ENCODE measurements around the gene CFAP47. TPM values are rescaled to one million over a fixed set of nuclear protein-coding genes. Genes with fewer than 3 reads are reported as not detected.
"Not testable (repeated sequence)": the region's sequence is repeated elsewhere in the genome, so short reads cannot be mapped to it uniquely, and the experiment has no call there.

CFAP47 gene
- total RNA-seq, 1 donor from 2014 or later: under 0.01 TPM

DNA sequence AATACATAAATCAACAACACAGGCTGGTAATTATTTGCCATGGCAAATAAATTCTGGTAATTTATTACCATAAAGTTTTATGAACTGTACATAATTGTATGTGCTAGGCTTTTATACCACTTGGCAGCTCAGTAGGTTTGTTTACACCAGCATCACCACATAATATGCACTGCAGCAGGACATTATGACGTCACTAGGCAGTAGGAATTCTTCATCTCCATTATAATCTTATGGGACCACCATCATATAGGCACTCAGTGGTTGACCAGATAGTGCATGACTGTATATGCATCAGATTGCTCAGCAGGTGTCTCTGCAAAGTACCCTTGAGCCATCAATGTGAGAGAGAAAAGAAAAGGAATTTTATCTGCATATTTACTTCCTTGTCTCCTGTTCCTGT, 295.4 kb downstream of the CFAP47 start:
- Histone ChIP-seq H3K27ac (ENCODE audit: low read depth, low read length) (no peak overlapping the region), H3K36me3 (ENCODE audit: control insufficient read depth in 3 of 3, insufficient read depth in 3 of 3, low read length in 3 of 3) (no peaks in the 10 kb centered on the region), H3K9me3 (ENCODE audit: control insufficient read depth in 3 of 3, low read length in 3 of 3) (no peaks in the 10 kb centered on the region), H3K4me3 (ENCODE audit: low read length in 3 of 3) (no peak overlapping the region), H3K9ac (ENCODE audit: low read depth in 1 of 3, low read length in 3 of 3) (no peak overlapping the region), H3K27me3 (ENCODE audit: control insufficient read depth in 3 of 3, insufficient read depth in 3 of 3, low read length in 3 of 3) (no peaks in the 10 kb centered on the region), H3K4me1 (ENCODE audit: control insufficient read depth in 3 of 3, insufficient read depth in 3 of 3, low read length in 3 of 3) (no peaks in the 10 kb centered on the region)

DNA sequence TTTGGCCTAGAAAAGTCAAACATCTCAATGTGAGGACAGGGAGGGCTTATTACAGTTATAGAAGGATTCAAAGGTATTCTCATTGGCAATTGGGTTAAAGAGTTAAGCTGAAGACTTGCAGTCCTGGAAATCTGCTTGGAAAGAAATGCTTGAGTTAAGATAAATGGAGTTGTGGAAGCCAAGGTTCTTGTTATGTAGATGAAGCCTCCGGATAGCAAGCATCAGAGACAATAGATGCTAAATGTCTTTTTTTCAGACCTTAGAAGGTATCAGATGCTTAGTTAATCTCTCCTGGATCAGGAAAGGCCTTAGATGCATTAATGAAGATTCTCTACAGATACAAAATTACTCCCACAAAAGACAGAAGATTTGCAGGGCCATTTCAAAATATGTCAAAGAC, 299.3 kb downstream of the CFAP47 start:
- H3K27ac ChIP-seq (ENCODE audit: low read depth, low read length): no peak overlapping the region
- H3K4me3 ChIP-seq (ENCODE audit: low read length in 3 of 3): no peak overlapping the region
- H3K27me3 ChIP-seq (ENCODE audit: control insufficient read depth in 3 of 3, insufficient read depth in 3 of 3, low read length in 3 of 3): no peaks in the 10 kb centered on the region
- H3K36me3 ChIP-seq (ENCODE audit: control insufficient read depth in 3 of 3, insufficient read depth in 3 of 3, low read length in 3 of 3): no peaks in the 10 kb centered on the region
- no peaks in the 10 kb centered on the region for H3K9me3 ChIP-seq (ENCODE audit: control insufficient read depth in 3 of 3, low read length in 3 of 3)
- H3K9ac ChIP-seq (ENCODE audit: low read depth in 1 of 3, low read length in 3 of 3): no peak overlapping the region
- H3K4me1 ChIP-seq (ENCODE audit: control insufficient read depth in 3 of 3, insufficient read depth in 3 of 3, low read length in 3 of 3): no peaks in the 10 kb centered on the region

DNA sequence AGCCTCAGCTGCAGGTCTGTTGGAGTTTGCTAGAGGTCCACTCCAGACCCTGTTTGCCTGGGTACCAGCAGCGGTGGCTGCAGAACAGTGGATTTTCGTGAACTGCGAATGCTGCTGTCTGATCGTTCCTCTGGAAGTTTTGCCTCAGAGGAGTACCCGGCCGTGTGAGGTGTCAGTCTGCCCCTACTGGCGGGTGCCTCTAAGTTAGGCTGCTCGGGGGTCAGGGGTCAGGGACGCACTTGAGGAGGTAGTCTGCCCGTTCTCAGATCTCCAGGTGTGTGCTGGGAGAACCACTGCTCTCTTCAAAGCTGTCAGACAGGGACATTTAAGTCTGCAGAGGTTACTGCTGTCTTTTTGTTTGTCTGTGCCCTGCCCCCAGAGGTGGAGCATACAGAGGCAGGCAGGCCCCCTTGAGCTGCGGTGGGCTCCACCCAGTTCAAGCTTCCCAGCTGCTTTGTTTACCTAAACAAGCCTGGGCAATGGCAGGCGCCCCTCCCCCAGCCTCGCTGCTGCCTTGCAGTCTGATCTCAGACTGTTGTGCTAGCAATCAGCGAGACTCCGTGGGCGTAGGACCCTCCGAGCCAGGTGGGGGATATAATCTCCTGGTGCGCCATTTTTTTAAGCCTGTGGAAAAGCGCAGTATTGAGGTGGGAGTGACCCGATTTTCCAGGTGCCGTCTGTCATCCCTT, 315.4 kb downstream of the CFAP47 start:
- H3K9me3 ChIP-seq (ENCODE audit: control insufficient read depth in 3 of 3, low read length in 3 of 3); H3K27me3 ChIP-seq (ENCODE audit: control insufficient read depth in 3 of 3, insufficient read depth in 3 of 3, low read length in 3 of 3); H3K4me3 ChIP-seq (ENCODE audit: low read length in 3 of 3); H3K36me3 ChIP-seq (ENCODE audit: control insufficient read depth in 3 of 3, insufficient read depth in 3 of 3, low read length in 3 of 3); H3K27ac ChIP-seq (ENCODE audit: low read depth, low read length); H3K4me1 ChIP-seq (ENCODE audit: control insufficient read depth in 3 of 3, insufficient read depth in 3 of 3, low read length in 3 of 3); H3K9ac ChIP-seq (ENCODE audit: low read depth in 1 of 3, low read length in 3 of 3): not testable (repeated sequence)

DNA sequence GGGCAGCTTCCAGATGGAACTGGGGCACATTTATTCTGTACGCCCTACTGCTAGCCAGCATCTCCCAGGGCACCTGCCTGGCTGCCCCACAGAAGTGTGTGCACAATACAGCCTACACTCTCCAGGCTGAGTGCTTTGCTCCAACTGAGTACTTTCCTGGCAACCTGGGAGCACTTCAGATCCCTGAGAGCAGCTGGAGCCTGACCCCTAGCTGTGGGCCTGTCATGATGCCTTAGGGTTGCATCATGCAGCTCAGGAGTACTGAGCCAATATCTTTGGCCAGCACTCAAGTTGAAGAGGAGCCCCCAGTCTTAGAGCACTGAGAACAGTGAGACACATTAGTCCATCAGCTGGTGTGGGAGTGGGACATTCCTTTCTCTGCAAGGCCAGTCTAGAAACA, 321.9 kb downstream of the CFAP47 start:
- H3K36me3 ChIP-seq (ENCODE audit: control insufficient read depth in 3 of 3, insufficient read depth in 3 of 3, low read length in 3 of 3): no peaks in the 10 kb centered on the region
- no peak overlapping the region for H3K27ac ChIP-seq (ENCODE audit: low read depth, low read length)
- H3K27me3 ChIP-seq (ENCODE audit: control insufficient read depth in 3 of 3, insufficient read depth in 3 of 3, low read length in 3 of 3): no peaks in the 10 kb centered on the region
- no peak overlapping the region for H3K4me3 ChIP-seq (ENCODE audit: low read length in 3 of 3)
- H3K4me1 ChIP-seq (ENCODE audit: control insufficient read depth in 3 of 3, insufficient read depth in 3 of 3, low read length in 3 of 3): no peaks in the 10 kb centered on the region
- H3K9ac ChIP-seq (ENCODE audit: low read depth in 1 of 3, low read length in 3 of 3): no peak overlapping the region
- H3K9me3 ChIP-seq (ENCODE audit: control insufficient read depth in 3 of 3, low read length in 3 of 3): no peaks in the 10 kb centered on the region

DNA sequence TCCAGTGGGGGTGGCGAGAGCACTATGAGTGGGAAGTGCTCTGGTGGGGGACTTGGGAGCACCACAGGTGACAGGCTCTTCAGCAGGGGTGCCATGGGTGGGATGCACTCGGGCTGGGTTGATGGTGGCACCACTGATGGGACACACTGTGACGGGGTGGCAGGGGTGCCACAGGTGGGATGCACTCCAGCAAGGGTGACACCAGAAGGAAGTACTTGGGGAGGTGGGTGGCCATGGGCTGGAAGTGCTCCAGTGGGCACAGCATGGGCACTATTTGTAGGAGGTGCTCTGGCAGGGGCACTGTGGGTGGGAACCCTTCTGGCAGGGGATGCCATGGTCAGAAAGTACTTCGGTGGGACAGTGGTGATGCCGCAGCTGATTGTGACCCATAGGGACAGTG, 346.6 kb downstream of the CFAP47 start:
- Histone ChIP-seq H3K9ac (ENCODE audit: low read depth in 1 of 3, low read length in 3 of 3) (no peak overlapping the region), H3K36me3 (ENCODE audit: control insufficient read depth in 3 of 3, insufficient read depth in 3 of 3, low read length in 3 of 3) (no peaks in the 10 kb centered on the region), H3K4me1 (ENCODE audit: control insufficient read depth in 3 of 3, insufficient read depth in 3 of 3, low read length in 3 of 3) (no peaks in the 10 kb centered on the region), H3K4me3 (ENCODE audit: low read length in 3 of 3) (no peak overlapping the region), H3K27ac (ENCODE audit: low read depth, low read length) (no peak overlapping the region), H3K9me3 (ENCODE audit: control insufficient read depth in 3 of 3, low read length in 3 of 3) (no peaks in the 10 kb centered on the region), H3K27me3 (ENCODE audit: control insufficient read depth in 3 of 3, insufficient read depth in 3 of 3, low read length in 3 of 3) (no peaks in the 10 kb centered on the region)

DNA sequence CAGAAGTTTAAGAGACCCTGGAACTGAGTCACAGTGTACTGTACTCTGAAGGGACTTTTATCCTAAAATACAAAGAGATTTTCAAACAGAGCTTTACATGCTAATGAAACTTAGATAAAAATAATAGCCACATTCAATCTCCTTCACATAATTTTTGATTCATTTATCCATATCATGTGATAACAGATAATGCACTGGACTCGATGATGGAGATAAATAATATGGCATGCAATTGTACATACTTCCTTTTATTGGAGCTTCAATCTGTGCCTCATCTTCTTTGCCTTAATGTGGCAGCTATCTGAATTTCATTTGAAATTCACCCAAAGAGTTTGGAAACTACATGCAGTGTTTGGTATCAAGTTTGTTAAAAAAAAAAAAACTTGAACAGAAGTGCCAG, 390.6 kb downstream of the CFAP47 start:
- no peak overlapping the region for H3K9ac ChIP-seq (ENCODE audit: low read depth in 1 of 3, low read length in 3 of 3)
- no peaks in the 10 kb centered on the region for H3K4me1 ChIP-seq (ENCODE audit: control insufficient read depth in 3 of 3, insufficient read depth in 3 of 3, low read length in 3 of 3)
- no peaks in the 10 kb centered on the region for H3K9me3 ChIP-seq (ENCODE audit: control insufficient read depth in 3 of 3, low read length in 3 of 3)
- H3K27me3 ChIP-seq (ENCODE audit: control insufficient read depth in 3 of 3, insufficient read depth in 3 of 3, low read length in 3 of 3): no peaks in the 10 kb centered on the region
- H3K27ac ChIP-seq (ENCODE audit: low read depth, low read length): no peak overlapping the region
- no peaks in the 10 kb centered on the region for H3K36me3 ChIP-seq (ENCODE audit: control insufficient read depth in 3 of 3, insufficient read depth in 3 of 3, low read length in 3 of 3)
- no peak overlapping the region for H3K4me3 ChIP-seq (ENCODE audit: low read length in 3 of 3)

DNA sequence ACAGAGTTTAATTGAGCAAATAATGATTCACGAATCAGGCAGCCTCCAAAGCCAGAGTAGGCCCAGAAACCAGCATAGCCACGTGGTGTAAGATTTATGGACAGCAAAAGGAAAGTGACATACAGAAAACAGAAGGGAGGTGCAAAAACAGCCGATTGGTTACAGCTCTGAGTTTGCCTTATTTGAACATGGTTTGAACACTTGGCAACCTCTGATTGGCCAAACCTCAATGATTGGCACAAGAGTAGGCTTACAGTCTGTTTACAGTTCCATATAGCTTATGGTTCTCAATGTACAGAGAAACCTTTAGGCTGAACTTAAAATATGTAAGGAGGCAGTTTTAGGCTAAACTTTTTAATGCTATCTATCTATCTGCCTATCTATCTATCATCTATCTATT, 394.8 kb downstream of the CFAP47 start:
- Histone ChIP-seq H3K9ac (ENCODE audit: low read depth in 1 of 3, low read length in 3 of 3) (no peak overlapping the region), H3K36me3 (ENCODE audit: control insufficient read depth in 3 of 3, insufficient read depth in 3 of 3, low read length in 3 of 3) (no peaks in the 10 kb centered on the region), H3K4me3 (ENCODE audit: low read length in 3 of 3) (no peak overlapping the region), H3K27me3 (ENCODE audit: control insufficient read depth in 3 of 3, insufficient read depth in 3 of 3, low read length in 3 of 3) (no peaks in the 10 kb centered on the region), H3K4me1 (ENCODE audit: control insufficient read depth in 3 of 3, insufficient read depth in 3 of 3, low read length in 3 of 3) (no peaks in the 10 kb centered on the region), H3K27ac (ENCODE audit: low read depth, low read length) (no peak overlapping the region), H3K9me3 (ENCODE audit: control insufficient read depth in 3 of 3, low read length in 3 of 3) (no peaks in the 10 kb centered on the region)

DNA sequence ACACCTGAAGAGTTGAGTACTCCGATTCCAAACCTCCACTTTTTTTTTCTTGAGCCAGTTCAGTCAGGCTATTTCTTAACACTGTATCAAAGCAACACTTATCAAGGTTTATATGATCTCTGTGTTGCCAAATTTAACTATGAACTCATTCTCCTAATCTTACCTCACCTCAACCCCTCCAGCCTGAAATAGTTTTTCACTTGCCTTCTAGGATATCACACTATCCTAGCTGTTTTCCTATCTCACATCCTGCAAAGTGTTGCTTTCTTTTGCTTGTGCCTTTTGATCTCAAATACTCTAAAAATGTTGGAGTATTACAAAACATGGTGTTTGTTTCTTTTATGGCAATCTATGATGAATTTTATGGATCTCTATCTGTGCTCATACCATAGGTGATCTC, 415.0 kb downstream of the CFAP47 start:
- no peak overlapping the region for H3K4me3 ChIP-seq (ENCODE audit: low read length in 3 of 3)
- no peaks in the 10 kb centered on the region for H3K27me3 ChIP-seq (ENCODE audit: control insufficient read depth in 3 of 3, insufficient read depth in 3 of 3, low read length in 3 of 3)
- H3K9ac ChIP-seq (ENCODE audit: low read depth in 1 of 3, low read length in 3 of 3): no peak overlapping the region
- no peaks in the 10 kb centered on the region for H3K36me3 ChIP-seq (ENCODE audit: control insufficient read depth in 3 of 3, insufficient read depth in 3 of 3, low read length in 3 of 3)
- H3K4me1 ChIP-seq (ENCODE audit: control insufficient read depth in 3 of 3, insufficient read depth in 3 of 3, low read length in 3 of 3): no peaks in the 10 kb centered on the region
- no peaks in the 10 kb centered on the region for H3K9me3 ChIP-seq (ENCODE audit: control insufficient read depth in 3 of 3, low read length in 3 of 3)
- no peak overlapping the region for H3K27ac ChIP-seq (ENCODE audit: low read depth, low read length)

DNA sequence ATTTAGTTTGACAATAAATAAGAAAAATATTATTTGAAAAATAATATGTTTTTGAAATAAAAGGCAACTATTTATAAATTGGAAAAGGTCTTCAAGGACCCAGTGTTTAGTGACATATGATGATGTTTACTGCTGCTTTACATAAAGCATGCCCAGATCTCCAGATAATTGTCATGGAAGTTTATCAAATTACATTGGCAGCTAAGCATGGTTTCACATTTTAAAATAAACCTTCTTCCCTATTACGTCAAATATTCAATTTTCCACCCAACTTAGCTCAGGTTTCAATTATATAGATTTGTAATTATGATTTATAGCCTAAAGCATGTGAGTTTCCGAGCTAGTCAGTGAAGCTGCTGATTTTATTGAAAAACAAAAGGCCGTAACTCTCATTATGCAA, 417.2 kb downstream of the CFAP47 start:
- H3K27ac ChIP-seq (ENCODE audit: low read depth, low read length): no peak overlapping the region

DNA sequence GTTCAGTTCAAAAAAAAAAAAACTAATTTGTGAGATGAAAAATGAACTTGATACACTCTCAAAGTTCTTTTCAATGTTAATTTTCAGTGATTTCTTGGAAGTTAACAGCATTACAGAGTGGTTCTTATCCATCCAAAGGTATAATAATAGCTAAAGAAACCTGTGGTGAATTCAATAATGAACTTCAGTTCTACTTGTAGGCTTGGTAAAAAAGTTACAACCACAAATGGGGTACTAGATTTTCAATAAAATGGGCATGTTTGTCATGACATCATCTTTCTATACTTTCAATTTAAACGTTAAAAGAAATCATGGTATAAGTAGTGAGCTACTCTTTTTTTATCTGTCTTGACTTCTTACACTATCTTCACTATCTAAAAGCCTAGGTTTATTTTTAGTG, 424.8 kb downstream of the CFAP47 start:
- Histone ChIP-seq H3K9me3 (ENCODE audit: control insufficient read depth in 3 of 3, low read length in 3 of 3) (no peaks in the 10 kb centered on the region), H3K27ac (ENCODE audit: low read depth, low read length) (no peak overlapping the region), H3K9ac (ENCODE audit: low read depth in 1 of 3, low read length in 3 of 3) (no peak overlapping the region), H3K4me1 (ENCODE audit: control insufficient read depth in 3 of 3, insufficient read depth in 3 of 3, low read length in 3 of 3) (no peaks in the 10 kb centered on the region), H3K4me3 (ENCODE audit: low read length in 3 of 3) (no peak overlapping the region), H3K36me3 (ENCODE audit: control insufficient read depth in 3 of 3, insufficient read depth in 3 of 3, low read length in 3 of 3) (no peaks in the 10 kb centered on the region), H3K27me3 (ENCODE audit: control insufficient read depth in 3 of 3, insufficient read depth in 3 of 3, low read length in 3 of 3) (no peaks in the 10 kb centered on the region)

More for the DNA sequence above, 417.2 kb downstream of the CFAP47 start:
- Histone ChIP-seq H3K4me3 (ENCODE audit: low read length in 3 of 3) (no peak overlapping the region), H3K4me1 (ENCODE audit: control insufficient read depth in 3 of 3, insufficient read depth in 3 of 3, low read length in 3 of 3) (no peaks in the 10 kb centered on the region), H3K27me3 (ENCODE audit: control insufficient read depth in 3 of 3, insufficient read depth in 3 of 3, low read length in 3 of 3) (no peaks in the 10 kb centered on the region), H3K9me3 (ENCODE audit: control insufficient read depth in 3 of 3, low read length in 3 of 3) (no peaks in the 10 kb centered on the region), H3K36me3 (ENCODE audit: control insufficient read depth in 3 of 3, insufficient read depth in 3 of 3, low read length in 3 of 3) (no peaks in the 10 kb centered on the region), H3K9ac (ENCODE audit: low read depth in 1 of 3, low read length in 3 of 3) (no peak overlapping the region)
